ENCODE data around the gene CLBA1. TPM values are rescaled to one million over a fixed set of nuclear protein-coding genes. Genes with fewer than 3 reads are reported as not detected.
"Not testable (repeated sequence)": the region's sequence is repeated elsewhere in the genome, so short reads cannot be mapped to it uniquely, and the experiment has no call there.

Gene CLBA1
- total RNA-seq, 2 experiments from 2014 or later: 0.40 to 0.43 TPM

- intact Hi-C loops (cut with micrococcal nuclease): loop anchor here (1.0 to 5.0 kb wide), 8 partner anchors 24 to 470 kb away; partner anchors contain the start of genes BRF1, CLBA1, GPR132 and TEDC1
- CTCF ChIA-PET: interaction anchor here (1.0 to 1.6 kb wide), 3 partner anchors 24 to 46 kb away, joined by 3 to 14 read pairs (median 4); no protein-coding TSS in a partner anchor
- peak within 1 kb of the TSS; percentile 87 for H3K27ac Mint-ChIP-seq
- no peaks in the 10 kb centered on the region for H3K27me3 Mint-ChIP-seq (ENCODE audit: low read depth)
- H3K4me1 Mint-ChIP-seq (ENCODE audit: low read depth): peaks cover 71% of the 10 kb centered on the region
- H3K4me3 Mint-ChIP-seq: peak within 1 kb of the TSS; percentile 98
- peak; percentile 98 for DNase-seq
- H3K9me3 Mint-ChIP-seq: no peaks in the 10 kb centered on the region
- peaks cover 38% of the 10 kb centered on the region for H3K36me3 Mint-ChIP-seq (ENCODE audit: low read depth)
Measured at GRCh38 chr14:105020815-105021655, 35.4 kb downstream of the CLBA1 start, which contains the start of gene CDCA4. Gene CDCA4 (minus strand): TSS chr14:105021083. CDS start chr14:105011929, 9,154 bp downstream.

- peaks cover 70% of the 10 kb centered on the region for H3K4me1 Mint-ChIP-seq (ENCODE audit: low read depth)
- H3K4me3 Mint-ChIP-seq: peak overlapping the region; percentile 98
- CTCF ChIA-PET: interaction anchor here (0.6 to 1.3 kb wide), 4 partner anchors 24 to 317 kb away, joined by 3 to 10 read pairs (median 3); no protein-coding TSS in a partner anchor
- peaks cover 31% of the 10 kb centered on the region for H3K36me3 Mint-ChIP-seq (ENCODE audit: low read depth)
- peak overlapping the region; percentile 87 for H3K27ac Mint-ChIP-seq
- intact Hi-C loops (cut with micrococcal nuclease): loop anchor here (1.0 to 5.0 kb wide), 8 partner anchors 24 to 470 kb away; partner anchors contain the start of genes BRF1, CLBA1, GPR132 and TEDC1
- no peaks in the 10 kb centered on the region for H3K27me3 Mint-ChIP-seq (ENCODE audit: low read depth)
- H3K9me3 Mint-ChIP-seq: no peaks in the 10 kb centered on the region
- DNase-seq: peak; percentile 60
Measured at GRCh38 chr14:105021656-105022275, 36.2 kb downstream of the CLBA1 start.

DNA sequence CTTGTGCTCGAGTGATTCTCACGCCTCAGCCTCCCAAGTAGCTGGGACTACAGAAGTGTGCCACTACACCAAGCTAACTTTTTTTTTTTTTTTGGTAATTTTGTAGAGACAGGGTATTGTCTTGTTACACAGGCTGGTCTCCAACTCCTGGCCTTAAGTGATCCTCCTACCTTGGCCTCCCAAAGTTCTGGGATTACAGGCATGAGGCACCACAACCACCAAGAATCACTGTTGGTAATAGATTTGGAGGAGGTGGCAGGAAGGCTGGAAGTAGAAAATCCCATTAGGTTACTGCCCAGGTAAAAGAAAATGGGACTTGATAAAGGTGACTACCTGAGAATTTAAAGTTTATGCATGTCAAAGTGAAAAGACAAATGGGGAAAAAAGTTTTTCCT, 36.7 kb downstream of the CLBA1 start:
- CTCF ChIA-PET: interaction anchor here (0.6 to 1.3 kb wide), 5 partner anchors 23 to 317 kb away, joined by 3 to 10 read pairs (median 3); no protein-coding TSS in a partner anchor
- Mint-ChIP-seq H3K4me1 (ENCODE audit: low read depth) (peaks cover 71% of the 10 kb centered on the region), H3K27ac (peak overlapping the region; percentile 87), H3K9me3 (no peaks in the 10 kb centered on the region), H3K4me3 (peak overlapping the region; percentile 98), H3K27me3 (ENCODE audit: low read depth) (no peaks in the 10 kb centered on the region), H3K36me3 (ENCODE audit: low read depth) (peaks cover 28% of the 10 kb centered on the region)
- intact Hi-C loops (cut with micrococcal nuclease): loop anchor here (5.0 kb wide), 1 partner anchor 65 kb away; no protein-coding TSS in a partner anchor
- DNase-seq: no peak

DNA sequence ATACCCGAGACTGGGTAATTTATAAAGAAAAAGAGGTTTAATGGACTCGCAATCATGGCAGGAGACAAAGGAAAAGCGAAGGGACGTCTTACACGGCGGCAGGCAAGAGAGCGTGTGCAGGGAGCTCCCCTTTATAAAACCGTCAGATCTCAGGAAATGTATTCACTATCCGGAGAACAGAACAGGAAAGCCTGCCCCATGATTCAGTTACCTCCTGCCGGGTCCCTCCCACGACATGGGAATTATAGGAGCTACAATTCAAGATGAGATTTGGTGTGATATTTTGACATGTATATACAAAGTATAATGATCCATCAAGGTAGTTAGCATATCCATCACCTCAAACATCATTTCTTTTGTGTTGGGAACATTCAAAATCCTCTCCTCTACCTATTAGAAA, 37.6 kb downstream of the CLBA1 start:
- H3K36me3 Mint-ChIP-seq (ENCODE audit: low read depth): peaks cover 23% of the 10 kb centered on the region
- H3K27ac Mint-ChIP-seq: no peak overlapping the region
- H3K4me3 Mint-ChIP-seq: peak overlapping the region; percentile 9
- CTCF ChIA-PET: interaction anchor here (1.2 kb wide), 1 partner anchor 48 kb away, joined by 3 read pairs; no protein-coding TSS in a partner anchor
- no peak for DNase-seq
- intact Hi-C loops (cut with micrococcal nuclease): loop anchor here (5.0 kb wide), 1 partner anchor 64 kb away; no protein-coding TSS in a partner anchor
- H3K27me3 Mint-ChIP-seq (ENCODE audit: low read depth): no peaks in the 10 kb centered on the region
- H3K9me3 Mint-ChIP-seq: no peaks in the 10 kb centered on the region
- H3K4me1 Mint-ChIP-seq (ENCODE audit: low read depth): peaks cover 65% of the 10 kb centered on the region

DNA sequence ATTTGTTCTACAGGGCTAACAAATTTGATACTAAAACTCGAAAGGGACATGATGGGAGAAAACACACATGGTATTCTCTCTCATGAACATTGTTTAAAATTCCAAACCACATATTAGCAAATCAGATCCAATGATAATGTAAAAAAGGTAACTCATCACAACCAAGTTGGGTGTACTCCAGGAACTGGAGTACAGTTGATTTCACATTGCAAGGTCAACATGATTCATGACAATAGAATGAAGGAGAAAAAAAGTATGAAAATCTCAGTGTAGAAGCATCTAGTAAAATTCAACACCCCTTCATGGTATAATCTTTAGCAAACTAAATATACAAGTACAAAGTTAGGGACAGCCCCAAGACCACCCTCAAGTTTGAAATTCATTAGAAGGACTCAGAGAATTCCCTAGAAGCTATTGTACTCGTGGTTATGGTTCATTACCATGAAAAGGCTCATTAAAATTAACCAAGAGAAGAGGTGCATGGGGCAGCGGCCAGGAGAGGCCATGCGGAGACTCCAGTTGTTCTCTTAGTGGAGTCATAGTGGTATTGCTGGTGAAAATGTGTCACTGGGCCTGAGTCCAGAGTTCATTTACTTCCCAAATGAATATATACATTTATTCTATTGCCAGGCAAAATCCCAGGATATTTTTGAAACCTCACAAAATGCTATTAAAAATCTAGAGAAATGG, 38.3 kb downstream of the CLBA1 start:
- no peak overlapping the region for H3K27ac Mint-ChIP-seq
- intact Hi-C loops (cut with micrococcal nuclease): loop anchor here (5.0 kb wide), 1 partner anchor 63 kb away; no protein-coding TSS in a partner anchor
- peaks cover 57% of the 10 kb centered on the region for H3K4me1 Mint-ChIP-seq (ENCODE audit: low read depth)
- H3K4me3 Mint-ChIP-seq: no peak overlapping the region
- H3K9me3 Mint-ChIP-seq: no peaks in the 10 kb centered on the region
- CTCF ChIA-PET: no interaction called here
- DNase-seq: no peak
- peaks cover 17% of the 10 kb centered on the region for H3K36me3 Mint-ChIP-seq (ENCODE audit: low read depth)
- no peaks in the 10 kb centered on the region for H3K27me3 Mint-ChIP-seq (ENCODE audit: low read depth)

DNA sequence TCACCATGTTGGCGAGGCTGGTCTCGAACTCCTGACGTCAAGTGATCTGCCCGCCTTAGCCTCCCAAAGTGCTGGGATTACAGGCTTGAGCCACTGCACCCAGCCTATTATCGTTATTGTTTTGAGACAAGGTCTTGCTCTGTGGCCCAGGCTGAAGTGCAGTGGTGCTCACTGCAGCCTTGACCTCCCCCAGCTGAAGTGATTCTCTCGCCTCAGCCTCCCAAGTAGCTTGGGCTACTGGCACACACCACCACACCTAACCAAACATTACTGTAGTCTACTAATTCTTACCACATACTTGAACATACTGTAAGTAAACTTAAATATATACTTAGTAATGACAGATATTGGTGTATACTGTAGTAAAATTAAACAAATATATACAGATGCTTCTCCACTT, 39.8 kb downstream of the CLBA1 start:
- H3K9me3 Mint-ChIP-seq: no peaks in the 10 kb centered on the region
- H3K27ac Mint-ChIP-seq: peak overlapping the region; percentile 70
- CTCF ChIA-PET: interaction anchor here (0.9 to 2.7 kb wide), 4 partner anchors 18 to 61 kb away, joined by 3 to 10 read pairs (median 3); no protein-coding TSS in a partner anchor
- H3K27me3 Mint-ChIP-seq (ENCODE audit: low read depth): no peaks in the 10 kb centered on the region
- H3K4me1 Mint-ChIP-seq (ENCODE audit: low read depth): peaks cover 46% of the 10 kb centered on the region
- no peak overlapping the region for H3K4me3 Mint-ChIP-seq
- intact Hi-C loops (cut with micrococcal nuclease): no loop called here
- no peak for DNase-seq
- peaks cover 4% of the 10 kb centered on the region for H3K36me3 Mint-ChIP-seq (ENCODE audit: low read depth)

GRCh38 chr14:105026033-105026785, 40.6 kb downstream of the CLBA1 start:
- H3K4me1 Mint-ChIP-seq (ENCODE audit: low read depth): peaks cover 46% of the 10 kb centered on the region
- H3K36me3 Mint-ChIP-seq (ENCODE audit: low read depth): peaks cover 4% of the 10 kb centered on the region
- peak overlapping the region; percentile 43 for H3K27ac Mint-ChIP-seq
- H3K4me3 Mint-ChIP-seq: no peak overlapping the region
- CTCF ChIA-PET: interaction anchor here (0.6 to 2.7 kb wide), 5 partner anchors 18 to 235 kb away, joined by 3 to 10 read pairs (median 3); no protein-coding TSS in a partner anchor
- intact Hi-C loops (cut with micrococcal nuclease): no loop called here
- no peaks in the 10 kb centered on the region for H3K27me3 Mint-ChIP-seq (ENCODE audit: low read depth)
- peak; percentile 38 for DNase-seq
- no peaks in the 10 kb centered on the region for H3K9me3 Mint-ChIP-seq

DNA sequence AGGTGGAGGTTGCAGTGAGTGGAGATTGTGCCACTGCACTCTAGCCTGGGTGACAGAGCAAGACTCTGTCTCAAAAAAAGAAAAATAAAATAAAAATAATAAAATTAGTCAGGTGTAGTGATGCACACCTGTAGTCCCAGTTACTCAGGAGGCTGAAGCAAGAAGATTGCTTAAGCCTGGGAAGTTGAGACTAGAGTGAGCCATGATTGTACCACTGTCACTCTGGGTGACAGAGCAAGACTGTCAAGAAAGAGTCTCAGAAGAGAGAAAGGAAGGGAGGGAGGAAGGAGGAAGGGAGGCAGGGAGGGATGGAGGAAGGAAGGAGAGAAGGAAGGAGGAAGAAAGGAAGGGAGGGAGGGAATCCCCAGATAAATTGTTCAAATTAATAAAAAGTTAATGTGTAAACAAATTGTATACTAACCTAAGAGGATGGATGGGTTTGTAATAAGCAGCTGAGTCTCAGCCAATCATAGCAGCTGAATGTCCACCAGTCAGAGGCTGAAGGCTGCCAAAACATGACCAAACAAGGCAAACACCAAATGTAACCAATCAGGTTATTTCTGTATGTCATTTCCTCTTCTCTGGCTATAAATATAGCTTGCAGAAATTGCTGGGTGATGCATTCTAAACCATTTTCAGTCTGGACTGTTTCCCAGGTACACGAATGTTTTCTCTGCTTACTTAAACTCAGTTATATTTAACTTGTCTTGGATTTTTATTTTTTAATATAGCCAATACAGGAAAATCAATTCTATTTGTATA, 41.4 kb downstream of the CLBA1 start:
- intact Hi-C loops (cut with micrococcal nuclease): no loop called here
- CTCF ChIA-PET: interaction anchor here (2.7 kb wide), 1 partner anchor 19 kb away, joined by 10 read pairs; no protein-coding TSS in a partner anchor
- no peaks in the 10 kb centered on the region for H3K36me3 Mint-ChIP-seq (ENCODE audit: low read depth)
- no peaks in the 10 kb centered on the region for H3K9me3 Mint-ChIP-seq
- no peak for DNase-seq
- H3K27ac Mint-ChIP-seq: peak overlapping the region; percentile 17
- peaks cover 41% of the 10 kb centered on the region for H3K4me1 Mint-ChIP-seq (ENCODE audit: low read depth)
- no peaks in the 10 kb centered on the region for H3K27me3 Mint-ChIP-seq (ENCODE audit: low read depth)
- no peak overlapping the region for H3K4me3 Mint-ChIP-seq

DNA sequence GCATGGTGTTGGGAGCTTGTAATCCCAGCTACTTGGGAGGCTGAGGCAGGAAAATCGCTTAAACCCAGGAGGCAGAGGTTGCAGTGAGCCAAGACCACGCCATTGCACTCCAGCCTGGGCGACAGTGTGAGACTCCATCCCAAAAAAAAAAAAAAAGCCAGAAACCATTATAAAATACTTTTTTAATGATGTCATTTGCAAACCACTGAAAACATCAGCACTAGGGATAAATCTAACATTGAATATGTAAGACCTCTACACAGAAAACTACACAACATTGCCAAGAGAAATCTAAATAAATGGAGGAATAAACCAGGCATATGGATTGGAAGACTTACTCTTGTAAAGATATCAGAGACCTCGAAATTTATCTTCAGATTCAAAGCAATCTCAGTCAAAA, 42.1 kb downstream of the CLBA1 start:
- H3K36me3 Mint-ChIP-seq (ENCODE audit: low read depth); H3K27me3 Mint-ChIP-seq (ENCODE audit: low read depth); intact Hi-C loops (cut with micrococcal nuclease); DNase-seq; H3K9me3 Mint-ChIP-seq; H3K27ac Mint-ChIP-seq; H3K4me3 Mint-ChIP-seq: not testable (repeated sequence)
- peaks cover 40% of the 10 kb centered on the region for H3K4me1 Mint-ChIP-seq (ENCODE audit: low read depth)
- CTCF ChIA-PET: interaction anchor here (4.5 kb wide), 1 partner anchor 17 kb away, joined by 23 read pairs; no protein-coding TSS in a partner anchor

DNA sequence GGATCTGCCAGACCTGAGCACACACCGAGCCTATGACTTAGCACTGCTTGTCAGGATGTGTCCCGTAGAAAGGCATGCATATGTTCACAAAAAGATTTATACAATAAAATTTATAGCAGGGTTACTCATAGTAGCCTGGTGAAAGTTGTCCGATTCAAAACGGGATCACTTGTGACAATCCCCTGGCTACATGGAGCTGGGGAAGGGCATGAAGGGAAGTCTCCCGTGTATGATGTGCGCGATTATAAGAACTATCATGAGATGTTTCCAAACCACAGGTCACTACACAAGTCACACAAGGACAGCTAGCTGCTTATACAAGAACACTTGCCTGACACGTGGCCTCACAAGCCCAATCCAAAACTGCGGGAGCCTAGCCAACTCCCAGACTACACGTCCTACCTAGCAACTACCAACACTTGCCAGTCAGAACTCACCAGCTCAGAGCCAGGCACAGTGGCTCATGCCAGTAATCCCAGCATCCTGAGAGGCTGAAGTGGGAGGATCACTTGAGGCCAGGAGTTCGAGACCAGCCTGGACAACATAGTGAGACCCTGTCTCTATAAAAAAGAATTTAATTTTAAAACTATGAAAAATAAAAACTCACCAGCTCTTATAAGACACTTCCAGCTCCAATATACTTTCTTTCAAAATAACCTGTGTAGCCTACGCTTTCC, 42.8 kb downstream of the CLBA1 start:
- intact Hi-C loops (cut with micrococcal nuclease): no loop called here
- no peaks in the 10 kb centered on the region for H3K9me3 Mint-ChIP-seq
- no peak overlapping the region for H3K27ac Mint-ChIP-seq
- CTCF ChIA-PET: interaction anchor here (0.8 to 4.5 kb wide), 2 partner anchors 17 to 52 kb away, joined by 3 to 23 read pairs; no protein-coding TSS in a partner anchor
- no peak for DNase-seq
- H3K27me3 Mint-ChIP-seq (ENCODE audit: low read depth): no peaks in the 10 kb centered on the region
- H3K4me1 Mint-ChIP-seq (ENCODE audit: low read depth): peaks cover 41% of the 10 kb centered on the region
- H3K36me3 Mint-ChIP-seq (ENCODE audit: low read depth): no peaks in the 10 kb centered on the region
- no peak overlapping the region for H3K4me3 Mint-ChIP-seq

Data from activated naive CD4-positive, alpha-beta T cell treated with anti-CD3 and anti-CD28 coated beads for 36 hours (primary cell).